Fibroblast of lung (primary cell): ENCODE measurements around the gene EXTL2.

Experiments
- CTCF ChIP-seq, 2 donors: IDR thresholded peaks in 1 of 2; conservative IDR thresholded peaks in 1 of 2; 1 replicate in 1 of 2; 2 replicates in 1 of 2; pipeline ENCODE4 v1.5.1; 2011 to 2012; ENCODE audit warnings: low read length in 2 of 2, control low read depth in 1 of 2, inconsistent platforms in 1 of 2, low read depth in 1 of 2, mild to moderate bottlenecking in 1 of 2
- EZH2 ChIP-seq: IDR thresholded peaks from 2 replicates; pipeline ENCODE4 v1.5.1; 2012; ENCODE audit warnings: low read length, control low read depth, mild to moderate bottlenecking; ENCODE audit errors: missing control alignments

GRCh38 chr1:100924991-100925390 lies 30.3 kb upstream of the EXTL2 start:
- TF ChIP-seq CTCF (conservative IDR thresholded peaks at IDR 0.05 in 1 of 2, IDR thresholded peaks at IDR 0.05 in 1 of 2; ENCODE audit: low read depth in 1 of 2, low read length in 2 of 2) (no peak), EZH2 (no peak)
